Natural killer cell (primary cell): ENCODE data around the gene ZG16B. TPM values are rescaled to one million over a fixed set of nuclear protein-coding genes. Genes with fewer than 3 reads are reported as not detected.

Experiments
- ATAC-seq, 3 donors: fragments of 150-1000 bp in 2 of 3; fragments of 200-7000 bp in 1 of 3; cut with Tn5 transposase; 1 replicate in 1 of 3; 2 replicates in 2 of 3; pipeline ENCODE4 v1.10.0; 2021; ENCODE audit warnings: mild to moderate bottlenecking in 2 of 3, moderate library complexity in 2 of 3
- DNase-seq, 2 donors: peaks; one replicate each; pipeline versions ENCODE4 v3.0.0 to v3.0.0-alpha.2; 2013 to 2021; ENCODE audit warnings: mixed read lengths in 1 of 2
- H3K27ac ChIP-seq: one replicate; pipeline ENCODE4 v1.5.1; 2013; ENCODE audit warnings: mild to moderate bottlenecking, low read length
- H3K27me3 ChIP-seq: one replicate; pipeline ENCODE4 v1.6.1; 2013; ENCODE audit warnings: low read length; ENCODE audit not compliant: control insufficient read depth, insufficient read depth
- H3K36me3 ChIP-seq: one replicate; pipeline ENCODE4 v1.6.1; 2013; ENCODE audit warnings: low read length; ENCODE audit not compliant: control insufficient read depth, insufficient read depth
- H3K4me1 ChIP-seq: one replicate; pipeline ENCODE4 v1.6.1; 2013; ENCODE audit warnings: low read length; ENCODE audit not compliant: control insufficient read depth, insufficient read depth
- H3K4me3 ChIP-seq: one replicate; pipeline ENCODE4 v1.5.1; 2013; ENCODE audit warnings: low read length
- H3K9me3 ChIP-seq: one replicate; pipeline ENCODE4 v1.6.1; 2013; ENCODE audit warnings: low read length; ENCODE audit not compliant: control insufficient read depth, insufficient read depth
- H3K27ac Mint-ChIP-seq, 2 donors: one replicate each; pipeline ENCODE4 v1.8.0; 2022; ENCODE audit warnings: mild to moderate bottlenecking in 2 of 2, mixed read lengths in 2 of 2, moderate library complexity in 1 of 2
- H3K27me3 Mint-ChIP-seq, 2 donors: one replicate each; pipeline ENCODE4 v1.8.0; 2022; ENCODE audit warnings: low read depth in 2 of 2, mixed read lengths in 2 of 2
- H3K36me3 Mint-ChIP-seq: one replicate; pipeline ENCODE4 v1.8.0; 2022; ENCODE audit warnings: mixed read lengths
- H3K4me1 Mint-ChIP-seq, 2 donors: one replicate each; pipeline ENCODE4 v1.8.0; 2022; ENCODE audit warnings: mixed read lengths in 2 of 2
- H3K4me3 Mint-ChIP-seq: one replicate; pipeline ENCODE4 v1.8.0; 2022; ENCODE audit warnings: mild to moderate bottlenecking, moderate library complexity, mixed read lengths
- H3K9me3 Mint-ChIP-seq, 2 donors: one replicate each; pipeline ENCODE4 v1.8.0; 2022; ENCODE audit warnings: mixed read lengths in 2 of 2
- CTCF ChIP-seq: fragments of 200-600 bp; IDR thresholded peaks from one replicate; pipeline ENCODE4 v1.8.0; 2022; ENCODE audit warnings: antibody characterized with exemption
- WGBS: methylation state at CpG from one replicate; pipeline ENCODE4 v1.1.7; 2013; ENCODE audit warnings: missing lambda C conversion rate; ENCODE audit not compliant: insufficient coverage; 5-methylcytosine and 5-hydroxymethylcytosine counted together
- intact Hi-C: fragments of 100-400 bp; cut with micrococcal nuclease; formaldehyde crosslinking; loops from one replicate; pipeline ENCODE4 v1.14.2; 2022
- total RNA-seq, 4 donors: library from RNA; stranded (reverse); fragments of 120-200 nt in 1 of 4; gene quantifications; one replicate each; pipeline versions ENCODE4 v1.2.3 to v1.2.4, GENCODE V29; 2013 to 2022

Gene ZG16B
- total RNA-seq, 3 donors from 2014 or later (not counting 1 experiment from before 2014, with no cell fraction given): 0.78 to 1.5 (median 1.1) TPM

GRCh38 chr16:2854700-2855309, 24.7 kb downstream of the ZG16B start:
- Histone ChIP-seq H3K9me3 (peaks cover 6% of the 10 kb centered on the region), H3K36me3 (no peaks in the 10 kb centered on the region), H3K27me3 (peaks cover 3% of the 10 kb centered on the region), H3K4me1 (peaks cover 37% of the 10 kb centered on the region), H3K27ac (no peak overlapping the region), H3K4me3 (no peak overlapping the region)
- Mint-ChIP-seq H3K9me3 (peaks cover 5 to 9% of the 10 kb centered on the region in 2 donors), H3K36me3 (peaks cover 10% of the 10 kb centered on the region), H3K27me3 (peaks cover 0 to 14% of the 10 kb centered on the region in 2 donors), H3K27ac (no peak overlapping the region), H3K4me1 (peaks cover 14 to 21% of the 10 kb centered on the region in 2 donors), H3K4me3 (no peak overlapping the region)
- DNase-seq: no peak
- intact Hi-C loops: no loop called here
- ATAC-seq: no peak
- TF ChIP-seq CTCF: no peak
- 68% methylated on average over 4 of the region's 5 CpGs for WGBS

- no peak for DNase-seq
- H3K27me3 Mint-ChIP-seq: peaks cover 0 to 18% of the 10 kb centered on the region in 2 donors
- H3K27me3 ChIP-seq: peaks cover 3% of the 10 kb centered on the region
- no peaks in the 10 kb centered on the region for H3K36me3 ChIP-seq
- peaks cover 37% of the 10 kb centered on the region for H3K4me1 ChIP-seq
- peaks cover 10% of the 10 kb centered on the region for H3K36me3 Mint-ChIP-seq
- ATAC-seq: no peak
- intact Hi-C loops: no loop called here
- H3K27ac Mint-ChIP-seq: no peak overlapping the region
- H3K9me3 Mint-ChIP-seq: peaks cover 5 to 9% of the 10 kb centered on the region in 2 donors
- no peak for TF ChIP-seq CTCF
- peaks cover 6% of the 10 kb centered on the region for H3K9me3 ChIP-seq
- H3K4me3 ChIP-seq: no peak overlapping the region
- H3K27ac ChIP-seq: no peak overlapping the region
- WGBS: 92% methylated on average over 6 of the region's 6 CpGs
- no peak overlapping the region for H3K4me3 Mint-ChIP-seq
- peaks cover 14 to 21% of the 10 kb centered on the region in 2 donors for H3K4me1 Mint-ChIP-seq
Measured at GRCh38 chr16:2855536-2855935, 25.4 kb downstream of the ZG16B start.

- no peak for TF ChIP-seq CTCF
- Histone ChIP-seq H3K4me1 (peaks cover 37% of the 10 kb centered on the region), H3K27me3 (peaks cover 3% of the 10 kb centered on the region), H3K4me3 (no peak overlapping the region), H3K9me3 (peaks cover 6% of the 10 kb centered on the region), H3K36me3 (no peaks in the 10 kb centered on the region), H3K27ac (no peak overlapping the region)
- intact Hi-C loops: no loop called here
- DNase-seq: peak in 1 of 2 donors; percentile 57
- 93% methylated on average over 14 of the region's 14 CpGs for WGBS
- Mint-ChIP-seq H3K36me3 (peaks cover 10% of the 10 kb centered on the region), H3K9me3 (peaks cover 5 to 9% of the 10 kb centered on the region in 2 donors), H3K27ac (peak overlapping the region in 1 of 2 donors; percentile 27), H3K4me3 (peak overlapping the region; percentile 43), H3K4me1 (peaks cover 14 to 21% of the 10 kb centered on the region in 2 donors), H3K27me3 (peaks cover 0 to 19% of the 10 kb centered on the region in 2 donors)
- ATAC-seq: peak in 2 of 3 donors; percentile 35 to 63
Measured at GRCh38 chr16:2856061-2856670, 26.1 kb downstream of the ZG16B start.
